ENCODE results near the gene OR52H1. TPM values are rescaled to one million over a fixed set of nuclear protein-coding genes. Genes with fewer than 3 reads are reported as not detected.

Gene OR52H1
- total and polyA plus RNA-seq, 9 of the 15 experiments (the other 6 are each of a cell fraction or from before 2014, with no cell fraction given): 0.15 TPM; not detected in 8

DNA sequence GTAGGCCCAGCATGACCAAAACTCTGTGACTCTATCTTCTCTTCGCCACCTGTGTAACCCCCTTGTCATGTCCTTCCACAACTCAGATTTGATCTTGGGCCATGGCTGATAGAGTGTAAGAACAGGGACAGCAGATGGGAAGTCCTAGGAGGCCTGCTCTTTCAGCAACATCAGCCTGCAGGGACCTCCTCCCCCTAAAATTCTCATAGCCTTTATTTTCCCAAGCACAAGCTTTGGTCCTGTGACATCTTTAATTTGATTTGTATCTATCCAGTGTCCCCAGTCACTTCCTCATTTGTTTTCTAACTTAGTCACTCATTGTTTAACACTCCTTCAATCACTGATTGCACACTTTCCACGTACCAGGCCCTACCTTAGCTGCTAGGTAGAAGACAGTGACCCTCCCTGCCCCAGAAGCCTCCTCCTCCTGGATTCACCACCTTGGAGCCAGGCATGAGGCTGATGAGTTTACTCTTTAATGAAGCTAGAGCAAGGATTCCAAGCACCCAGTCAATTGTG lies 43.9 kb downstream of the OR52H1 start (continued):
- TF ChIP-seq SREBF1 (IDR thresholded peaks at IDR 0.05; ENCODE audit: borderline replicate concordance, low read depth, low read length) (no peak), NKRF (IDR thresholded peaks at IDR 0.05; ENCODE audit: borderline replicate concordance) (peak; percentile 19; the same call in 1 of the 2 replicates), MAFG (tag; conservative IDR thresholded peaks at IDR 0.05) (no peak), SNRNP70 (optimal IDR thresholded peaks at IDR 0.05; ENCODE audit: low read depth, low read length) (no peak), ZNF3 (CRISPR knock-in tag; IDR thresholded peaks at IDR 0.05) (no peak), SMARCE1 (IDR thresholded peaks at IDR 0.05) (peak; percentile 71; the same call in 1 of the 2 replicates), SRSF9 (IDR thresholded peaks at IDR 0.05; ENCODE audit: borderline replicate concordance, low read depth, low read length) (no peak), CHD4 (IDR thresholded peaks at IDR 0.05; ENCODE audit: insufficient read depth, insufficient replicate concordance, low read depth, low read length, poor library complexity, severe bottlenecking) (no peak), KDM1A (IDR thresholded peaks at IDR 0.05) (peak; percentile 9 to 37; a peak in 2 of 4 replicates), ZNF717 (CRISPR knock-in tag; IDR thresholded peaks at IDR 0.05) (no peak), ATF7 (IDR thresholded peaks at IDR 0.05) (peak; percentile 46; the same call in 1 of the 2 replicates), RBM22 (IDR thresholded peaks at IDR 0.05; ENCODE audit: low read depth, low read length, poor library complexity, severe bottlenecking) (no peak), BRCA1 (IDR thresholded peaks at IDR 0.05) (no peak), BRCA1 (CRISPR knock-in tag; IDR thresholded peaks at IDR 0.05) (no peak), NR2C2 (CRISPR knock-in tag; IDR thresholded peaks at IDR 0.05) (no peak), NR2C2 (tag; IDR thresholded peaks at IDR 0.05) (no peak), FOXK1 (CRISPR knock-in tag; IDR thresholded peaks at IDR 0.05; ENCODE audit: borderline replicate concordance) (no peak), POLR2AphosphoS5 (IDR thresholded peaks at IDR 0.05; ENCODE audit: control insufficient read depth, insufficient read depth, low read depth, low read length) (peak; percentile 82; the same call in 1 of the 2 replicates), DEAF1 (CRISPR knock-in tag; IDR thresholded peaks at IDR 0.05) (no peak), L3MBTL2 (IDR thresholded peaks at IDR 0.05) (0 out of 2 replicates have a peak, but pooled peaks have one; percentile 9), RBM15 (IDR thresholded peaks at IDR 0.05; ENCODE audit: insufficient read depth, low read length) (no peak), ZNF589 (CRISPR knock-in tag; IDR thresholded peaks at IDR 0.05; ENCODE audit: low read depth) (no peak)
- TF ChIP-seq, protein P1, sequence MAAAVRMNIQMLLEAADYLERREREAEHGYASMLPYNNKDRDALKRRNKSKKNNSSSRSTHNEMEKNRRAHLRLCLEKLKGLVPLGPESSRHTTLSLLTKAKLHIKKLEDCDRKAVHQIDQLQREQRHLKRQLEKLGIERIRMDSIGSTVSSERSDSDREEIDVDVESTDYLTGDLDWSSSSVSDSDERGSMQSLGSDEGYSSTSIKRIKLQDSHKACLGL (CRISPR knock-in tag; IDR thresholded peaks at IDR 0.05; ENCODE audit: borderline replicate concordance, poor library complexity, severe bottlenecking): no peak
- TF ChIP-seq, protein P2, sequence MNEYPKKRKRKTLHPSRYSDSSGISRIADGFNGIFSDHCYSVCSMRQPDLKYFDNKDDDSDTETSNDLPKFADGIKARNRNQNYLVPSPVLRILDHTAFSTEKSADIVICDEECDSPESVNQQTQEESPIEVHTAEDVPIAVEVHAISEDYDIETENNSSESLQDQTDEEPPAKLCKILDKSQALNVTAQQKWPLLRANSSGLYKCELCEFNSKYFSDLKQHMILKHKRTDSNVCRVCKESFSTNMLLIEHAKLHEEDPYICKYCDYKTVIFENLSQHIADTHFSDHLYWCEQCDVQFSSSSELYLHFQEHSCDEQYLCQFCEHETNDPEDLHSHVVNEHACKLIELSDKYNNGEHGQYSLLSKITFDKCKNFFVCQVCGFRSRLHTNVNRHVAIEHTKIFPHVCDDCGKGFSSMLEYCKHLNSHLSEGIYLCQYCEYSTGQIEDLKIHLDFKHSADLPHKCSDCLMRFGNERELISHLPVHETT (CRISPR knock-in tag; conservative IDR thresholded peaks at IDR 0.05 in 1 of 2, IDR thresholded peaks at IDR 0.05 in 1 of 2): no peak
